GM06990 (cell line): Measurements from ENCODE around the gene CMC2.
A peak's percentile ranks its signal among the peaks of the same experiment; 100 is the strongest.

ENCODE experiments used
- DNase-seq: peaks from one replicate; pipeline ENCODE4 v3.0.0-alpha.2; 2011; ENCODE audit not compliant: insufficient read length; ENCODE audit errors: extremely low read depth
- H3K27me3 ChIP-seq: replicated peaks from 2 replicates; pipeline ENCODE4 v1.6.0; 2011; ENCODE audit warnings: low read length; ENCODE audit not compliant: control insufficient read depth, insufficient read depth
- H3K36me3 ChIP-seq: 2 replicates; pipeline ENCODE4 v1.5.1; 2011; ENCODE audit warnings: low read length; ENCODE audit not compliant: control insufficient read depth, insufficient read depth
- H3K4me3 ChIP-seq: replicated peaks from 2 replicates; pipeline ENCODE4 v1.5.1; 2011; ENCODE audit warnings: low read depth, mild to moderate bottlenecking, control low read depth, low read length
- CTCF ChIP-seq: IDR thresholded peaks from 2 replicates; pipeline ENCODE4 v1.5.1; 2011; ENCODE audit warnings: low read length, control low read depth, mild to moderate bottlenecking, inconsistent platforms; ENCODE audit not compliant: insufficient read depth, poor library complexity, severe bottlenecking

The CMC2 gene

GRCh38 chr16:80982646-80983045 lies 24.0 kb downstream of the CMC2 start:
- Histone ChIP-seq H3K4me3 (no peak overlapping the region), H3K36me3 (peaks cover 2% of the 10 kb centered on the region; the same call in 1 of the 2 replicates), H3K27me3 (no peaks in the 10 kb centered on the region)
- no peak for TF ChIP-seq CTCF
- no peak for DNase-seq

- no peak for DNase-seq
- H3K27me3 ChIP-seq: no peaks in the 10 kb centered on the region
- peaks cover 2% of the 10 kb centered on the region; the same call in 1 of the 2 replicates for H3K36me3 ChIP-seq
- TF ChIP-seq CTCF: no peak
- no peak overlapping the region for H3K4me3 ChIP-seq
Observed at GRCh38 chr16:80981103-80981502, 25.6 kb downstream of the CMC2 start.

GRCh38 chr16:80976946-80977345 lies 29.7 kb downstream of the CMC2 start:
- Histone ChIP-seq H3K36me3 (peaks cover 2% of the 10 kb centered on the region; the same call in 1 of the 2 replicates), H3K4me3 (no peak overlapping the region), H3K27me3 (no peaks in the 10 kb centered on the region)
- no peak for TF ChIP-seq CTCF
- DNase-seq: no peak

GRCh38 chr16:80974649-80975376 lies 31.9 kb downstream of the CMC2 start:
- DNase-seq: no peak
- Histone ChIP-seq H3K36me3 (peaks cover 1% of the 10 kb centered on the region; the same call in 1 of the 2 replicates), H3K4me3 (no peak overlapping the region), H3K27me3 (no peaks in the 10 kb centered on the region)
- TF ChIP-seq CTCF: peak; percentile 44

- Histone ChIP-seq H3K36me3 (no peaks in the 10 kb centered on the region; the same call in 1 of the 2 replicates), H3K4me3 (no peak overlapping the region), H3K27me3 (no peaks in the 10 kb centered on the region)
- DNase-seq: no peak
- TF ChIP-seq CTCF: no peak
Observed at GRCh38 chr16:80973991-80974390, 32.7 kb downstream of the CMC2 start.

- no peaks in the 10 kb centered on the region; the same call in 1 of the 2 replicates for H3K36me3 ChIP-seq
- TF ChIP-seq CTCF: no peak
- H3K27me3 ChIP-seq: no peaks in the 10 kb centered on the region
- no peak for DNase-seq
- H3K4me3 ChIP-seq: no peak overlapping the region
Observed at GRCh38 chr16:80972611-80973010, 34.1 kb downstream of the CMC2 start.
